ENCODE results near the gene ITGA8. TPM values are rescaled to one million over a fixed set of nuclear protein-coding genes. Genes with fewer than 3 reads are reported as not detected.

Gene ITGA8
- total and polyA plus RNA-seq, 9 of the 15 experiments (the other 6 are each of a cell fraction or from before 2014, with no cell fraction given), result 0.01 to 0.07 (median 0.04) TPM; not detected in 5

DNA sequence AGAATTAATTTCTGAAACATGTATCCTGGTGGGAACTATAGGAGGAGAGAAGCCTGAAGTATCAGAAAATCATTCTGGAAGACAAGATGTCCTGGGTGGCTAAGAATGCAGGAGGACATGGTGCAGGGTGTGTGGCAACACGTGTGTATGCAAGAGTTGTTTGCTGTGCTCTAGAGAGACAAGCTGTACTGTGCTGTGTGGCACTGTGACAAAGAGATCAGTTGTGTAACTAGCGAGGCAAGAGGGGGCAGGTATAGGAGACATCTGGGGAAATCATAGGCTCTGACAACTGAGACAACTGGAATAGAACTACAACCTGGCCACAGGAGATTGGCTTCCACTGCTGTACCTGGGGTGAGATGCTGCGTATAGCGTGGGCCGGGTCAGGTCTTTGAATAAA is 9.3 kb downstream of the ITGA8 start:
- DNase-seq (ENCODE audit: extremely low read depth in 1 of 4, low spot score in 3 of 4) (no peak), ATAC-seq (no peak), FAIRE-seq (no peak)
- Histone ChIP-seq H3K4me1 (replicated peaks in 1 of 2; ENCODE audit: control insufficient read depth in 2 of 2, insufficient read depth in 2 of 2, low read length in 2 of 2) (no peaks in the 10 kb centered on the region), H3K27ac (ENCODE audit: extremely low read depth, low read depth, low read length) (no peak overlapping the region), H3K9me3 (replicated peaks; ENCODE audit: control insufficient read depth, insufficient read depth, low read depth, low read length) (no peaks in the 10 kb centered on the region), H3K4me2 (ENCODE audit: insufficient read depth, low read length) (no peak overlapping the region), H3K9me1 (ENCODE audit: control insufficient read depth, insufficient read depth, low read length) (no peaks in the 10 kb centered on the region), H3K9ac (ENCODE audit: insufficient read depth in 1 of 2, low read depth in 2 of 2, low read length in 2 of 2) (no peak overlapping the region), H3K4me3 (no peak overlapping the region), H4K20me1 (replicated peaks; ENCODE audit: control insufficient read depth, insufficient read depth, low read length) (no peaks in the 10 kb centered on the region), H3K36me3 (ENCODE audit: control insufficient read depth, insufficient read depth, low read length) (no peaks in the 10 kb centered on the region), H2AFZ (ENCODE audit: low read depth, low read length) (no peak overlapping the region), H3K27me3 (ENCODE audit: control insufficient read depth in 2 of 2, insufficient read depth in 2 of 2, low read length in 2 of 2) (peaks cover 0 to 4% of the 10 kb centered on the region in 2 experiments; a peak in 1 of 5 replicates), H3K79me2 (ENCODE audit: control insufficient read depth, insufficient read depth, low read length) (no peaks in the 10 kb centered on the region)
- no TSS peak for BruUV-seq (replicated peaks)
- CTCF ChIA-PET (ENCODE audit: low intra/inter-chr PET ratio), result no interaction called here
- POLR2A ChIA-PET, result interaction anchor here (0.9 kb wide), 1 partner anchor 12 kb away, joined by 3 read pairs; no protein-coding TSS in a partner anchor
- intact Hi-C loops (cut with micrococcal nuclease) (no loop called here), in situ Hi-C loops (cut with MboI) (loop anchor here (25.0 kb wide), 1 partner anchor 123 kb away; no protein-coding TSS in a partner anchor)
- 32% methylated on average over 5 of the region's 5 CpGs for WGBS (ENCODE audit: insufficient coverage, low coverage, missing lambda C conversion rate)
- TF ChIP-seq SOX6 (IDR thresholded peaks at IDR 0.05) (no peak), HNRNPUL1 (IDR thresholded peaks at IDR 0.05; ENCODE audit: low read length) (no peak), KLF13 (tag; IDR thresholded peaks at IDR 0.05; ENCODE audit: borderline replicate concordance, low read depth) (no peak), NR3C1 (CRISPR knock-in tag; IDR thresholded peaks at IDR 0.05) (no peak), FOXM1 (IDR thresholded peaks at IDR 0.05; ENCODE audit: low read depth) (no peak), FOXM1 (CRISPR knock-in tag; IDR thresholded peaks at IDR 0.05; ENCODE audit: low read depth) (no peak), KDM2B (CRISPR knock-in tag; IDR thresholded peaks at IDR 0.05) (no peak)
- TF ChIP-seq, protein P1, sequence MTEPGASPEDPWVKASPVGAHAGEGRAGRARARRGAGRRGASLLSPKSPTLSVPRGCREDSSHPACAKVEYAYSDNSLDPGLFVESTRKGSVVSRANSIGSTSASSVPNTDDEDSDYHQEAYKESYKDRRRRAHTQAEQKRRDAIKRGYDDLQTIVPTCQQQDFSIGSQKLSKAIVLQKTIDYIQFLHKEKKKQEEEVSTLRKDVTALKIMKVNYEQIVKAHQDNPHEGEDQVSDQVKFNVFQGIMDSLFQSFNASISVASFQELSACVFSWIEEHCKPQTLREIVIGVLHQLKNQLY (CRISPR knock-in tag; conservative IDR thresholded peaks at IDR 0.05), result no peak
- TF ChIP-seq, protein P2, sequence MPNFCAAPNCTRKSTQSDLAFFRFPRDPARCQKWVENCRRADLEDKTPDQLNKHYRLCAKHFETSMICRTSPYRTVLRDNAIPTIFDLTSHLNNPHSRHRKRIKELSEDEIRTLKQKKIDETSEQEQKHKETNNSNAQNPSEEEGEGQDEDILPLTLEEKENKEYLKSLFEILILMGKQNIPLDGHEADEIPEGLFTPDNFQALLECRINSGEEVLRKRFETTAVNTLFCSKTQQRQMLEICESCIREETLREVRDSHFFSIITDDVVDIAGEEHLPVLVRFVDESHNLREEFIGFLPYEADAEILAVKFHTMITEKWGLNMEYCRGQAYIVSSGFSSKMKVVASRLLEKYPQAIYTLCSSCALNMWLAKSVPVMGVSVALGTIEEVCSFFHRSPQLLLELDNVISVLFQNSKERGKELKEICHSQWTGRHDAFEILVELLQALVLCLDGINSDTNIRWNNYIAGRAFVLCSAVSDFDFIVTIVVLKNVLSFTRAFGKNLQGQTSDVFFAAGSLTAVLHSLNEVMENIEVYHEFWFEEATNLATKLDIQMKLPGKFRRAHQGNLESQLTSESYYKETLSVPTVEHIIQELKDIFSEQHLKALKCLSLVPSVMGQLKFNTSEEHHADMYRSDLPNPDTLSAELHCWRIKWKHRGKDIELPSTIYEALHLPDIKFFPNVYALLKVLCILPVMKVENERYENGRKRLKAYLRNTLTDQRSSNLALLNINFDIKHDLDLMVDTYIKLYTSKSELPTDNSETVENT (CRISPR knock-in tag; IDR thresholded peaks at IDR 0.05), result no peak
